Measurements from ENCODE around the gene ALG12. TPM values are rescaled to one million over a fixed set of nuclear protein-coding genes. Genes with fewer than 3 reads are reported as not detected.

Gene ALG12
- total RNA-seq, 1 donor from 2014 or later, result 26.2 TPM

- Mint-ChIP-seq H3K4me1 (ENCODE audit: low read depth, unreplicated experiment) (no peaks in the 10 kb centered on the region), H3K27me3 (ENCODE audit: low read depth, unreplicated experiment) (peaks cover 19% of the 10 kb centered on the region), H3K4me3 (ENCODE audit: unreplicated experiment) (no peak overlapping the region), H3K36me3 (ENCODE audit: low read depth, unreplicated experiment) (no peaks in the 10 kb centered on the region), H3K9me3 (ENCODE audit: unreplicated experiment) (peaks cover 3% of the 10 kb centered on the region), H3K27ac (ENCODE audit: unreplicated experiment) (no peak overlapping the region)
- no peak for DNase-seq (ENCODE audit: low read depth)
- TF ChIP-seq EZH2 (IDR thresholded peaks at IDR 0.05; ENCODE audit: insufficient read depth, low read length), result no peak
- TF ChIP-seq, protein P1, sequence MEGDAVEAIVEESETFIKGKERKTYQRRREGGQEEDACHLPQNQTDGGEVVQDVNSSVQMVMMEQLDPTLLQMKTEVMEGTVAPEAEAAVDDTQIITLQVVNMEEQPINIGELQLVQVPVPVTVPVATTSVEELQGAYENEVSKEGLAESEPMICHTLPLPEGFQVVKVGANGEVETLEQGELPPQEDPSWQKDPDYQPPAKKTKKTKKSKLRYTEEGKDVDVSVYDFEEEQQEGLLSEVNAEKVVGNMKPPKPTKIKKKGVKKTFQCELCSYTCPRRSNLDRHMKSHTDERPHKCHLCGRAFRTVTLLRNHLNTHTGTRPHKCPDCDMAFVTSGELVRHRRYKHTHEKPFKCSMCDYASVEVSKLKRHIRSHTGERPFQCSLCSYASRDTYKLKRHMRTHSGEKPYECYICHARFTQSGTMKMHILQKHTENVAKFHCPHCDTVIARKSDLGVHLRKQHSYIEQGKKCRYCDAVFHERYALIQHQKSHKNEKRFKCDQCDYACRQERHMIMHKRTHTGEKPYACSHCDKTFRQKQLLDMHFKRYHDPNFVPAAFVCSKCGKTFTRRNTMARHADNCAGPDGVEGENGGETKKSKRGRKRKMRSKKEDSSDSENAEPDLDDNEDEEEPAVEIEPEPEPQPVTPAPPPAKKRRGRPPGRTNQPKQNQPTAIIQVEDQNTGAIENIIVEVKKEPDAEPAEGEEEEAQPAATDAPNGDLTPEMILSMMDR (IDR thresholded peaks at IDR 0.05; ENCODE audit: insufficient read depth, low read depth, low read length), result peak; percentile 29
- H3K4me3 ChIP-seq (ENCODE audit: insufficient read depth, low read depth, low read length), result no peak overlapping the region
- peaks cover 2% of the 10 kb centered on the region for H3K36me3 ChIP-seq (ENCODE audit: insufficient read depth, low read length)
- H3K9me3 ChIP-seq (ENCODE audit: insufficient read depth, low read depth, low read length), result no peaks in the 10 kb centered on the region
- no peak overlapping the region for H3K9ac ChIP-seq (ENCODE audit: low read length)
- peaks cover 3% of the 10 kb centered on the region for H3K4me1 ChIP-seq (ENCODE audit: insufficient read depth, low read length)
- H4K20me1 ChIP-seq (ENCODE audit: insufficient read depth, low read length), result no peaks in the 10 kb centered on the region
- FAIRE-seq, result no peak
- H3K79me2 ChIP-seq (ENCODE audit: insufficient read depth, low read length), result no peaks in the 10 kb centered on the region
- no peak overlapping the region for H3K4me2 ChIP-seq (ENCODE audit: low read length)
- no peaks in the 10 kb centered on the region for H3K27me3 ChIP-seq (ENCODE audit: insufficient read depth, low read length)
- no peak overlapping the region for H2AFZ ChIP-seq (ENCODE audit: low read depth, low read length)
- no peak overlapping the region for H3K27ac ChIP-seq (ENCODE audit: low read depth, low read length)
These were observed 11.2 kb upstream of the ALG12 start for GRCh38 chr22:49929211-49929979.

DNA sequence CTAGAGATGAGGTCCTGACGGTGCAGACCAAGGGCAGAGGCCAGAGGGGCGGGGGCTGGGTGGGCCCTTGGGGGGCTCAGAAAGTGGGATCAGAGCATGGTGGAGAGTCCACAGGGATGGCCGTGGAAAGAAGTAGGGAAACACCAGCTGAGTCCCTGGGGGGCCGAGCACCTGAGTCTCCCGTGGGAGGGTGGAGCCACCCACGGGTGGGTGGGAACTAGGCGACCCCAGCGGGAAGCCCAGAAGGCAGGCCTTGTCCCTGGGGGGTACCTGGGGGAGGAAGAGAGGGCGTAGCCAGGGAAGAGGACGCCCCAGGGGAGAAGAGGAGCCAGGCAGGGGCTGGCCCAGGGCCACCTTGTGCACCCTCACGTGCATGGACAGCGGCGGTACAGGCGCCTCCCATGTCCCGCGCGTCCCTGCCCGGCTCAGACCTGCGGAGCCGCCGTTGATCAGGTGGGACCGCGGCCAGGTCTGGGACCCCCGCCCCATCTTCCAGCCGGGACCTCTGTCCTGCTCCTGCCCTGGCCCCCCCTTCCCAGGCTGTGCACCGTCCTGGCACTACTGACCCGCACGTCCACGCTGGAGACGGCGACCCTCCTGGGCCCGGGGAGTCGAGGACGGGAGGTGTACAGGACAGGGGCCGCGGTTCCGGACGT lies 10.4 kb upstream of the ALG12 start:
- DNase-seq (ENCODE audit: low read depth), result no peak
- peaks cover 2% of the 10 kb centered on the region for H3K36me3 ChIP-seq (ENCODE audit: insufficient read depth, low read length)
- H3K27ac Mint-ChIP-seq (ENCODE audit: unreplicated experiment), result no peak overlapping the region
- no peaks in the 10 kb centered on the region for H3K9me3 ChIP-seq (ENCODE audit: insufficient read depth, low read depth, low read length)
- FAIRE-seq, result no peak
- H3K9me3 Mint-ChIP-seq (ENCODE audit: unreplicated experiment), result peaks cover 3% of the 10 kb centered on the region
- no peak for TF ChIP-seq EZH2 (IDR thresholded peaks at IDR 0.05; ENCODE audit: insufficient read depth, low read length)
- TF ChIP-seq, protein P1 (IDR thresholded peaks at IDR 0.05; ENCODE audit: insufficient read depth, low read depth, low read length), result no peak
- H3K36me3 Mint-ChIP-seq (ENCODE audit: low read depth, unreplicated experiment), result no peaks in the 10 kb centered on the region
- no peak overlapping the region for H3K27ac ChIP-seq (ENCODE audit: low read depth, low read length)
- no peaks in the 10 kb centered on the region for H3K27me3 ChIP-seq (ENCODE audit: insufficient read depth, low read length)
- H3K4me3 ChIP-seq (ENCODE audit: insufficient read depth, low read depth, low read length), result no peak overlapping the region
- H4K20me1 ChIP-seq (ENCODE audit: insufficient read depth, low read length), result no peaks in the 10 kb centered on the region
- H3K4me2 ChIP-seq (ENCODE audit: low read length), result no peak overlapping the region
- no peak overlapping the region for H3K4me3 Mint-ChIP-seq (ENCODE audit: unreplicated experiment)
- H3K27me3 Mint-ChIP-seq (ENCODE audit: low read depth, unreplicated experiment), result peaks cover 19% of the 10 kb centered on the region
- H3K79me2 ChIP-seq (ENCODE audit: insufficient read depth, low read length), result no peaks in the 10 kb centered on the region
- H3K4me1 ChIP-seq (ENCODE audit: insufficient read depth, low read length), result no peaks in the 10 kb centered on the region
- H3K9ac ChIP-seq (ENCODE audit: low read length), result no peak overlapping the region
- no peaks in the 10 kb centered on the region for H3K4me1 Mint-ChIP-seq (ENCODE audit: low read depth, unreplicated experiment)
- no peak overlapping the region for H2AFZ ChIP-seq (ENCODE audit: low read depth, low read length)

DNA sequence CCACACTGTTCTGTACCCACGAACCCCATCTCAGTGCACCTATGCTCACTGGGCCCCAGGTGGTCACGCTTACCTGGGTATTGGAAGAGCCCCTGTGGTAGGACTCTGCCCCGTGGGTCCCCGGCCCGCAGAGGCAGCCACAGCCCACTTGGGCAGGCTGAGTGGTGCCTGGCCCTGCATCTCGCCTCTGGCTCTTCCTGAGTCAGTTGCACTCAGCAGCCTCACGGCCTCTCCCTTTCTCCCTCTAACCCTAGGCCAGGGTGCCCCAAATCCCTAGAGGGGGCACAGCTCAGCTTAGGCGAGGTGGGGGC lies 9.9 kb upstream of the ALG12 start:
- H4K20me1 ChIP-seq (ENCODE audit: insufficient read depth, low read length), result no peaks in the 10 kb centered on the region
- H3K4me2 ChIP-seq (ENCODE audit: low read length), result no peak overlapping the region
- H3K79me2 ChIP-seq (ENCODE audit: insufficient read depth, low read length), result no peaks in the 10 kb centered on the region
- H3K27ac ChIP-seq (ENCODE audit: low read depth, low read length), result no peak overlapping the region
- TF ChIP-seq, protein P1 (IDR thresholded peaks at IDR 0.05; ENCODE audit: insufficient read depth, low read depth, low read length), result no peak
- no peak for TF ChIP-seq EZH2 (IDR thresholded peaks at IDR 0.05; ENCODE audit: insufficient read depth, low read length)
- H3K27me3 Mint-ChIP-seq (ENCODE audit: low read depth, unreplicated experiment), result peaks cover 18% of the 10 kb centered on the region
- no peaks in the 10 kb centered on the region for H3K9me3 ChIP-seq (ENCODE audit: insufficient read depth, low read depth, low read length)
- no peaks in the 10 kb centered on the region for H3K36me3 Mint-ChIP-seq (ENCODE audit: low read depth, unreplicated experiment)
- no peaks in the 10 kb centered on the region for H3K27me3 ChIP-seq (ENCODE audit: insufficient read depth, low read length)
- no peaks in the 10 kb centered on the region for H3K4me1 ChIP-seq (ENCODE audit: insufficient read depth, low read length)
- H3K27ac Mint-ChIP-seq (ENCODE audit: unreplicated experiment), result no peak overlapping the region
- FAIRE-seq (no peak), DNase-seq (ENCODE audit: low read depth) (no peak)
- H2AFZ ChIP-seq (ENCODE audit: low read depth, low read length), result no peak overlapping the region
- H3K36me3 ChIP-seq (ENCODE audit: insufficient read depth, low read length), result peaks cover 2% of the 10 kb centered on the region
- no peak overlapping the region for H3K4me3 Mint-ChIP-seq (ENCODE audit: unreplicated experiment)
- H3K4me3 ChIP-seq (ENCODE audit: insufficient read depth, low read depth, low read length), result no peak overlapping the region
- peaks cover 3% of the 10 kb centered on the region for H3K9me3 Mint-ChIP-seq (ENCODE audit: unreplicated experiment)
- no peaks in the 10 kb centered on the region for H3K4me1 Mint-ChIP-seq (ENCODE audit: low read depth, unreplicated experiment)
- H3K9ac ChIP-seq (ENCODE audit: low read length), result no peak overlapping the region
